Measurements from ENCODE around the gene CAPRIN1.

CAPRIN1 gene

GRCh38 chr11:34145847-34146381 is 94.4 kb downstream of the CAPRIN1 start:
- no peak for DNase-seq (ENCODE audit: low read depth)

GRCh38 chr11:34146411-34146810 is 94.9 kb downstream of the CAPRIN1 start:
- DNase-seq (ENCODE audit: low read depth): no peak

GRCh38 chr11:34146866-34147265 is 95.3 kb downstream of the CAPRIN1 start:
- DNase-seq (ENCODE audit: low read depth): no peak

GRCh38 chr11:34147581-34147980 is 96.0 kb downstream of the CAPRIN1 start:
- no peak for DNase-seq (ENCODE audit: low read depth)

GRCh38 chr11:34148504-34149165 is 97.1 kb downstream of the CAPRIN1 start:
- no peak for DNase-seq (ENCODE audit: low read depth)

GRCh38 chr11:34149274-34149673 is 97.7 kb downstream of the CAPRIN1 start:
- no peak for DNase-seq (ENCODE audit: low read depth)

- DNase-seq (ENCODE audit: low read depth): no peak
Measured at GRCh38 chr11:34149786-34150185, 98.3 kb downstream of the CAPRIN1 start.

GRCh38 chr11:34150494-34151151 is 99.1 kb downstream of the CAPRIN1 start:
- no peak for DNase-seq (ENCODE audit: low read depth)

Measured in stimulated activated CD8-positive, alpha-beta memory T cell treated with anti-CD3 and anti-CD28 coated beads, Interleukin-7, amount 100 ng/mL, for 24 hours (primary cell).